ACHN (cell line): ENCODE measurements around the gene CYP19A1.
"Not testable (repeated sequence)": the region's sequence is repeated elsewhere in the genome, so short reads cannot be mapped to it uniquely, and the experiment has no call there.

Experiments used
- DNase-seq: peaks from one replicate; pipeline ENCODE4 v3.0.0-alpha.2; 2015
- in situ Hi-C: cut with HindIII; loops from 2 replicates; pipeline ENCODE4 v1.10.0; 2017; ENCODE audit warnings: low sequenced_read_pairs, low pct_ligation_motif_present, low pct_unique_long_range_greater_than_20kb

Gene CYP19A1

DNA sequence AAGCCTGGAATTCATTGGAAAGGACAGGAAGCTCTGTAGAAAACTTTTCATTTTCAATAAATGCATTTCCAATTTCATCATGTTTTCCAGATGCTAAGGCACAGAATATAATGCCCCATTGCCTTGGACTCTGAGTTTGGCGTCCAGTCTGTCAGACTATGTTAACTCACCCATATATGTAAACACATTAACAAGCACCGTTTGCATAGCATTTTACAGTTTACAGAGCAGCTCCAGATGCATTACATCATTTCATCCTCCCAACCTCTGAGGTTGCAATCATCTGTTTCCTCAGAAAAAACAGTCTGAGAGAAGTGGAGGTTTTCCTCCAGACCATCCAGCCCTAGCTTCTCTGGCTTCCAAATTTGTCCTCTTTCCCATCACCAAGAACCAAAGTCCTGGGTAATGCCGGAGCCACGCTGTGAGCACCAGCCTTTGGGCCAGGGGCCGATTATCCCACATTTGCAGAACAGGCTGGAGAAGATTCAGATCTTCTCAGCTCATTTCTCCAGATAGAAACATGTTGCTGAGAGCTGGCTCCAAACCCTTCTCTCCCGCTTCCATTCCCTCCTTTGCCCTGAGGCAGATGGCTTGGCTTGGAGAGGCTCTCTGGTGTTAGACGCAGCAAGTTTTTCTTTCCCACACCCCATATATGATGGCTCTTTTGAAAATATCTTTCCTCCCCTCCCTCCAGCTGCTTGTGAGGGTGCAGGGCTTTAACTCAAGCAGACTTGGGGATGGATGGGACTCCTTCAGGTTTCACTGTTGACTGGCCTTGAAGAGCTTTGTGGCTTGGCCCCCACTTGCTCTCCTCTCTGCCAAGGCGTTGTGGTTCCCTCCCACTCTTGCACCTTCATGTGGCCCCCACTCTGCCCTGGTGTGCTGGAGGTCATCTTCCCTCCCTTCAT lies 26.0 kb downstream of the CYP19A1 start:
- DNase-seq: no peak
- in situ Hi-C loops: no loop called here

DNA sequence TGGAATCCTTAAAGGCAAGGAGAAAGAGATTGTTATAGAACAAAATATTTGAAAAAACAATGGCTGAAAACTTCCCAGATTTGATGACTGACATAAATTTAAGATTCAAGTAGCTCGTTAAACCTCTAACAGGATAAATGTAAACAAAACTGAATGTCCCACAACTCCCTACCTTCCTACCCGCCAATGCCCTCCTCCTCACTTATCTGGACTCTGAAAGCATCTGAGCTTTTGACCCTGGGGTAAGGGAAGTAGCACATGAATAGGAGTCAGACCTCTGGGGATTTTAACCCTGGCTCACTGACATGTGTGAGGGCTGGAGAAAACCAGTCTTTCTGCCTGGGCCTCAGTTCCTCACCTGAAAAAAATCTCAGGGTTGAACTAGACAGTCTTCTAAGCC lies 26.9 kb downstream of the CYP19A1 start:
- in situ Hi-C loops: no loop called here

DNA sequence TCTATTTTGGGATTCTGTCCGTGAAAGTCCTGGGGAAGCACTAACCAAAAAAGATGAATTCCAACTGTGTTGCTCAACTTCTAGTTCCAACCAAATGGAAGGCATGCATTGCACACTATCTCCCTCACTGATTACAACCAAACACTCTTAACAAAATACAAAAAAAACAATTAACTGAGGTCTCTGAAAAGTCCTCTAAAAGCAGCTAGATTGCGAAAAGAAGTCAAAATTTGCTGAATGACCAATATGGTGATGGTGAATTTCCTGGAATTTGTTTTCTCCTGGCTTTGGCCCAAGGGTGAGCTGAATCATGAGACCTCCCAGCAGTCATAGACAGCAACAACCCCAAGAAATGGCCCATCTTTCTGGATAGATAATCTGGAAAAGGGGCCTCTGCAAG lies 28.3 kb downstream of the CYP19A1 start:
- no peak for DNase-seq
- in situ Hi-C loops: no loop called here

More for the DNA sequence above, 26.9 kb downstream of the CYP19A1 start:
- DNase-seq: no peak

DNA sequence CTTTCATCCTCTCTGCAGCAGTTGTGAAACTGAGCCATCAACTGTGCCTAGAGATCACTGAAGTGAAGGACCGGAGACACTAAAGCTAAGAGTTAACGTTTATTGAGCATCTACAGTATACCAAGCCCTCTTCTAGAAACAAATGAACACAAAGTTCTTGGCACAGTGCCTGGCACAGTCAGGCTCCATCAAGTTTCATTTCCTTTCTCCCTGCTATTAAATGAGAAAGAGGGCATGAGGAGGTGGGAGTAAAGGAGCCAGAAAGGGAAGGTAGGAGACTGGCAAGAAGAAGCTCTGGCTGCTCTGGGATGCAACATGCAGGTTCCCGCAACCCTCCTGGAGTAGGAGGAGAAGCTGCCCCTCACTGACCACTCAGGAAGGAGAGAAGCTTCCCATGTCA lies 30.6 kb downstream of the CYP19A1 start:
- in situ Hi-C loops: no loop called here
- DNase-seq: no peak

DNA sequence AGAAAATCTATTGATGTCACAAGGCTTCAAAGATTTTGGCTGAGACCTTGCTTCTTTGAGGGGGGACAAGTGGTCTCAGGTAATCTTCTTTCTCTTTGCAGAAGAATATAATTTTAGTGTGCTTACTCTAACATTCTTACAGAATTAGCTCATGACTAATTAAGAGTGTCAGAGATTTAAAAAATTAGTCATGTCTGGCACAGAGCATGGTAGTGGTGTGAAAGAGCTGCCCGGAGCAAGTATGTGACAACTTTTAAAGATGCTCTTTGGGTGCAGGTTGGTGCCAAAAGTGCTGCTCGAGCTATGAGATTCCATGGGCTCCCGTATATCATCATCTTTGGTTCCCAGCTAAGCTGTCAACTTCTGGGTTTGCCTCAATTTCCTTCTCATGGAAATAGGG lies 31.1 kb downstream of the CYP19A1 start:
- no peak for DNase-seq
- in situ Hi-C loops: no loop called here

DNA sequence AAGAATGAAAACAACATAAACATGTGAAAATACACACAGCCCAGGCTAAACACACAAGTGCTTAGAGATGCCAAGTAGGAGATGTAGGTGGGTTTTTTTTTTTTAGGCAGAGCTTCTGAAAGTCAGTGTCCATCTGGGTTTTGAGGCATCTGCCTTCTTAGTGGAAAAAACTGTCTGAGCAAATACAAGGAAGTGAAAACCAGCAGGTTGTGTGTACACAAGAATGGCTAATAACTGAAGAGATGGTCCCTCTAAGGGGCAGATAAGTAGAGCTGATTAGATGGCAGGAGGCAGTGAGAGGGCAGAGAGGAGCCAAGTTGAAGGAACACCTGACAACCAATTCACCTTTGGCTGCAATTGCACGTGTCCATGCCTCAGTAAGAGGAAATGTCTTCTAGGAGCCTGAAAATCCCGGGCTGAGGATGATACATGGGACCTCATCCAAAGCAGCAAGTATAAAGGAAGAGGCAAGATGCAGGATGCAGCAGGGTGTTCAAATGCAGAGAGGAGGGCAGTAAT lies 34.9 kb downstream of the CYP19A1 start:
- in situ Hi-C loops: no loop called here
- DNase-seq: no peak

DNA sequence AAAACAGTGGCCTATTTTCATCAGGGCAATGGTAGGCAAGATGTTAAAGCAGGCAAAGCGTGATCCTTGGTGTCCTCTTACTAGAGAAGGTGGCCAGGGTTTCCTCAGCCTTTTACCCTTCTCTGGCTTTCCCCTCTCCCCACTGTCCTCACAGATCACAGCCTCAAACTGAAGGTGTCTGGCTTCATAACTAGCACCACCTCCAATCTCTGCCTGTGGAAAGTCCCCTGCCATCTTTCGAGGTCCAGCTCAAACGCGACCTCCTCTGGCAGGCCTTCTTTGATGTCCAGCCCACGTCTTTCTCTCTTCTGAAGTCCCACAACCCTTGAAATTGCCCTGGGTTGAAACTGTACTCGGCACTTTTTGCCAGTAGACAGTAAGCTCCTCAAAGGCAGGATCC lies 35.9 kb downstream of the CYP19A1 start:
- no peak for DNase-seq
- in situ Hi-C loops: no loop called here

DNA sequence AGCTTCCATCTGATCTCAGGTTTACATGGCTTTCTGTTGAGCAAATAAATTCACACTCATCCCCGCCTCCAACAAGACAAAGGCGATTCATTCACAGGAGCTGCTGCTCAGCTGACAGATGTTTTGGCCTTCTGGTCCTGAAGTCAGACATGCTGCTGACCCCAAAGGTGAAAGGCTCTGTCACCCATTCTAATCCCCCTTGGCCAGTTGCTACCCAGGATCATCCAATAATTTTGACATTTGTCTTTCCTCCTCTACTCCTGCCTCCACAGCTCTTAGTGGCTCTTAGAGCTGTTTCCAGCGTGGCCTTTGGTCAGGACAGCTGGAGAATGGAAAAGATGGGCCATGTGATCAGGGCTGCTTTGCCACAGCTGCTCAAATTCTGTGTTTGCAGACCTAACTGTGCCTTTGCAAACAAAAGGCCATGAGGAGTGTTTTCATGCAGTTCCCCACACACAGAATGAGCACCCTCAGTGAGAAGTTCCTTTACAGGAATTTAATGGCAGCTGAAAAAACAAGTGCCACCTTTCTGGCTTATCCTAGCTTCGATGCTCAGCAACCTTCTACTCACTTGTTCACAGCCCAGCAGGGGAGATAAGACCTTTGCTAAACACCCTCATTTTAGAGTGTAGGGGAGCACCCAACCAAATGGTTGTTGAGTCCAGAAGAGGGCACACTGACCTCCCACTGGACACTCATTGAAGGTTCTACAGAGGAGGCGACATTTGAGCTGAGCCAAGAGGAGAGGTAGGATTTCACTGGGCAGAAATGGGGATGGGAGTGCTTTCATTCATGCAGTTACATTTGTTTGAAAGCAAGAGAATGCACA lies 39.0 kb downstream of the CYP19A1 start:
- no peak for DNase-seq
- in situ Hi-C loops: loop anchor here (25.0 kb wide), 1 partner anchor 88 kb away; no protein-coding TSS in a partner anchor

DNA sequence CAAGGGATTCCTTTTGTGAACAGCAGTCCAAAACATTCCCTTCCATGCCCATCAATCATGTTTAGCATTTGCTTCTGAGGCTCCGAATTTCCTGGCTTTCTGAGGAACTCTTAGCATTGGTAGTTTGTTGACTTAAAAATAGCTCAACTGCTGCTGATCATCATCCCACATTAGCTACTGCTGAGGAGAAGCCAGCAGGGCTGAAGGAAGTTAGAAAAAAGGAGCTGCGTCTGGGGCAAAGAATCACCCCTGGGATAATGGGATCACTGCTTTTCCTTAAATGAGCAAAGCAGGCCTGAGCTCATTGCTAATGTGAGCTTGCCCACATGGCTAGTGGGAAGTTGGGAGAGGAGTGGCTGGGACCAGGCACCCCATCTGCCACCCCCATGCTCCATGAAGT lies 39.8 kb downstream of the CYP19A1 start:
- in situ Hi-C loops: loop anchor here (25.0 kb wide), 1 partner anchor 89 kb away; no protein-coding TSS in a partner anchor
- DNase-seq: no peak

DNA sequence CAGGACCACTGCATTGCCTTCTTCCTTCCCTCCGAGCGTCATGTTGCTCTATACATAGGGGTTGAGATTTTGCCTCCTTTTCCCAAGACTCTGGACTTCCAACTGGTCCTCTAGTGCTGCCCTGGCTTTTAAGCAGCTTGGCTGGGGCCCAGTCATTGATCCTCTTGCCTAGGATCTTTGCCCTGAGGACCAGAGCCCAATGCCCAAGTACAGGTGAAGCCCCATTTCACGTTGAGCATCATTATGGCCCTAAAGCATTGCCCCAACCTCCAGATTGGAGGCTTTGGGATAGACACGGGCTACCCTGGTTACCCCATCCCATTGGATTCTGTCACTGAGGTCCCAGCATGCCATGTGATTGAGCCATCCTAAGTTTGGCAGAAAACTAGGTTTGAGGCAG lies 47.7 kb downstream of the CYP19A1 start:
- in situ Hi-C loops: loop anchor here (25.0 kb wide), 1 partner anchor 97 kb away; no protein-coding TSS in a partner anchor
- no peak for DNase-seq

DNA sequence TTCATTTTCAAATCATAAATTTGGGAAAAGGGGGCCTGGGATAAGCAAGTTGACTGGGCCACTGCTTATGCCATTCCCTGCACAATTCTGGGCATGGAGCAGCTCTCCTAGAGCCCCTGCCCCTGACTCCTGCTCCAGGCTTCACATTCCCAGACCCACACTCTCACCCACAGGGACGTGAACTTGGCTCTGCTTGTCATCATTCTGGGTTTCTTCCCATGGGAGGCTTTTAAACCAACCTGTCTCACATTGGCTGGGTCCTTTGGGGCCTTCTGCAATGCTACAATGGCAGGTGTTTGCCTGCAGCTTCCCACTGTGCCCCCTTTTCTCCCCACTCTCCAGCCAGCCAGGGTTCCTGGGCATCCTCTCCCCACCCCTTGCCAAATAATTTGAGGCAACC lies 49.1 kb downstream of the CYP19A1 start:
- DNase-seq: no peak
- in situ Hi-C loops: loop anchor here (25.0 kb wide), 1 partner anchor 98 kb away; no protein-coding TSS in a partner anchor

DNA sequence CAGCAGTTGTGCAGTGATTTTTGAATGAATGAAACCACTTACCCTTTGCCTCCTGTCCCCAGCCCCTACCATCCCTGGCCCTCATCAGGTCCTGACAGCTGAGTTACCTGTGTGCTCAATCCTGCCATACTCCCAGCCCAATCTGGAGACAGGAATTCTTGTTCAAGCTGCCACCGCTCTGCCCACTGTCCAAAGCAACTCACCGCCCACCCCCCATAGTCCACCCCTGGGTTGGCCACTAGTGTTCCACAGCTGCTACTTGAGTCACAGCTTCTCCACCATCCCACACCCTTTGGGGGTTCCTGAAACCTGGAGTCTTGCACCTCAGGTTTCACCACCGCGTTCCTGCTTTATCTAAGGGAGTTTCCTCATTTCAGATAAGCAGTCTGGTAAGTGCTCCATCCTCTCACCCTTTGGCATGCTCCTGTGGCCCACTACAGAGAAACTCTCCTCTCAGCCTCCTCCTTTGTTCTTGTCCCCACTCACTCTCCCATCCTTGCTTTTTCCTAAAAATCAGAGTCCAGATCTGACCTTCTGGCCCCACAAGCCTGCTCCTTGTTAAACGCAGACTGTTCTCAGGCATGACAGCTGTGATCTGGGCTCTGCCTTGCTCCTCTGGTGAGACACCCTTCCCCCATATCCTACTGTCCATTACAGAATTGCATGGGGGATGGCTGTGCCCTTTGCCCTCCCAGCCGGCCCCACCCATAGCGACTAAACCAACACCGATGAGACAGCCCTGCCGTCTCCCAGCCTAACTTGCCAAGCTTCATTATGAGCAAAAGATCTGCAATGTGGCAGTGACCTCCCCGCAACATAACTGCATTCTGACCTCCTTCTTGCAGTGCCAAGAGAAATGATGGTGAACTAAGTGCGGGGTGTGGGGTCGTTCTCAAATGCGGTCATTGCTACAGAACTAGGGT lies 50.0 kb downstream of the CYP19A1 start:
- in situ Hi-C loops: loop anchor here (25.0 kb wide), 1 partner anchor 99 kb away; no protein-coding TSS in a partner anchor
- DNase-seq: no peak

DNA sequence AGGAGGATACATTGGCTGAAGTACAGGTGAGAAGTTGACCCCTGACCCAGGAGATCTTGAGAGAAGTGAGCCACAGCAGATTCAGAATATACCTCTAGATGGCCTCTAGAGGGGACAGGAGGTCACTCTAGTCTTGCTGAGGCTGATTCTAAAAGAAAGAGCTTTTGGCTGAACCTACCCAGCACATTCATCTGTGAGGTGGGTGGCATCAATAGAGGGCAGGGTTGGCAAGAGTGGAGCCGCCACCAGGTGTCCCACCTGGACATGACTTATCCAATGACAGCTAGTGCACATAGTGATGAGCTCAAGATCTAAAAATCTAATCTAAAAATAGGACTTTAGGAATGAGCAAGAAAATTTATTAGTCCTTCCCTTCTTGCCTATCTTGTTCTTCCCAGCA lies 51.6 kb downstream of the CYP19A1 start:
- in situ Hi-C loops: loop anchor here (25.0 kb wide), 1 partner anchor 100 kb away; no protein-coding TSS in a partner anchor

DNA sequence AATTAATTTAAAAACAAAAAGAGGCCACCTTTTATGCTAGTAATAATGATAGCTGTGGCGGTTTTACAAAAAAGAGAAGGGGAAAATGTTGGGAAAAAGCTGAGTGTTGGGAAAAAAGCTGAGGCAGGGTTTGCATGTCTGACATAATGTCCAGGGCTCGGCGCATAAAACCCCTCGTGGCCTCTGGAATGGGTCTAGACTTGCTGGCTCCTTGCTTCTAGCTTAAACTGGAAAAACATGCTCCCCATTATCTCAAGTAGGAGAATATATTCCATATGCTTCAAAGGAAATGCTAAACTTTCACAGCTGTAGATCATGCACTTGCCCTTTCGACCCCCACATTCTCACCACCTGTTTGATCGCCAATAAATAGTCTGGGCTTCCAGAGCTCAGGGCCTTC lies 53.0 kb downstream of the CYP19A1 start:
- in situ Hi-C loops: loop anchor here (25.0 kb wide), 1 partner anchor 102 kb away; no protein-coding TSS in a partner anchor
- DNase-seq: no peak

More for the DNA sequence above, 51.6 kb downstream of the CYP19A1 start:
- no peak for DNase-seq

DNA sequence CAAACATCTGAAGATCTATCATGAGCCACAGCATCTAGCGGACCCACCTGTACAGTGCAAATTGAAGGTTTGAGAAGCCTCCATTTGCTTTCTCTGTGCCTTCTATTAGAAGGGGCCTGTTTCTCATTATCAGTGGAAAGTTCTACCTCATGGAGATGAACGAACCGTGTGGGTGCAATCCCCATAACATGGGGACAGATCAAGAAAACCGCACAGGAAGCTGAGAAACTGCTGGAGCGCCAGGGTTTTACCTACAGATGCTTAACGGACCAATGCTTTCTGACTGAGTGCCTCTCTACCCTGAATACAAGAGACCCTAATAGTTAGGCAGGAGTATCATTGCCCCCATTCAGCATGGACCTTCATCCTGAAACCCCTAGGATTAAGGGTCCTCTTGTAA lies 53.5 kb downstream of the CYP19A1 start:
- in situ Hi-C loops: loop anchor here (25.0 kb wide), 1 partner anchor 102 kb away; no protein-coding TSS in a partner anchor
- no peak for DNase-seq

DNA sequence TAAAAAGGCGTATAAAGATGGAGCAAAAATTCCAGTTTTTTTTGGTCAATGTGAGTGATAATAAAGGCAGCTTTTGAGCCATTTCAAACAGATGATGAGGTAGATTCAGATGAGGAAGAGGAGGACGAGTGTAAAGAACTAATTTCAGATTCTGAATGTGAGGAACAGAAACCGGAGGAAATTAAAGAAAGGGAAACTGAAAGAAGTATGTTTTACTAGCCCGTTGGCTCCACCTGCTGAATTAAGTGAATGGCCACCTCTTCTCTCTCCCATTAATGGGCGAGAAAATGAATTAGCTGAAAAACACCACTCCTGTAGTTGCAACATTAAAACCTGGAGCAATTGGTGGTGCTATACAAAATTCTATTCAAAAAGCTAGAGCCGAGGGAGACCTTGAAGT lies 55.4 kb downstream of the CYP19A1 start:
- in situ Hi-C loops: loop anchor here (25.0 kb wide), 1 partner anchor 104 kb away; no protein-coding TSS in a partner anchor
- DNase-seq: no peak

DNA sequence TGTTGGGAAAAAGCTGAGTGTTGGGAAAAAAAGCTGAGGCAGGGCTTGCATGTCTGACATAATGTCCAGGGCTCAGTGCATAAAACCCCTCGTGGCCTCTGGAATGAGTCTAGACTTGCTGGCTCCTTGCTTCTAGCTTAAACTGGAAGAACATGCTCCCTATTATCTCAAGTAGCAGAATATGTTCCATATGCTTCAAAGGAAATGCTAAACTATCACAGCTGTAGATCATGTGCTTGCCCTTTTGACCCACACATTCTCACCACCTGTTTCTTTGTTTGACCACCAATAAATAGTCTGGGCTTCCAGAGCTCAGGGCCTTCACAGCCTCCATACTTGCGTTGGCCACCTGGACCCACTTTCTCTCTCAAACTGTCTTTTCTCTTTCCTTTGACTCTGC lies 56.2 kb downstream of the CYP19A1 start:
- in situ Hi-C loops: loop anchor here (25.0 kb wide), 1 partner anchor 105 kb away; no protein-coding TSS in a partner anchor
- not testable (repeated sequence) for DNase-seq
